GM23338 (cell line): ENCODE data around the gene EGFR.

Experiments used
- CREB1 ChIP-seq: fragments of 250-450 bp; sonication (Bioruptor Pico); IDR thresholded peaks from 2 replicates; pipeline ENCODE4 v1.5.0; 2020; ENCODE audit warnings: low read depth, mild to moderate bottlenecking, moderate library complexity
- EZH2 ChIP-seq: fragments of 200-600 bp; sonication (generic); IDR thresholded peaks from one replicate; pipeline ENCODE4 v1.8.0; 2017; ENCODE audit warnings: antibody characterized with exemption, mild to moderate bottlenecking, low read depth; ENCODE audit not compliant: unreplicated experiment
- EZH2phosphoT487 ChIP-seq: fragments of 200-600 bp; sonication (generic); IDR thresholded peaks from one replicate; pipeline ENCODE4 v1.8.1; 2018; ENCODE audit warnings: antibody characterized with exemption; ENCODE audit not compliant: unreplicated experiment
- JUNB ChIP-seq: IDR thresholded peaks from one replicate; pipeline ENCODE4 v1.6.1; 2016; ENCODE audit warnings: antibody characterized with exemption; ENCODE audit not compliant: unreplicated experiment
- POLR2AphosphoS5 ChIP-seq: IDR thresholded peaks from 2 replicates; pipeline ENCODE4 v1.6.1; 2016; ENCODE audit warnings: antibody characterized with exemption, low read depth
- ZNF114 ChIP-seq: fragments of 250-450 bp; sonication (Bioruptor Pico); IDR thresholded peaks from 2 replicates; pipeline ENCODE4 v1.5.0; 2020; ENCODE audit warnings: mild to moderate bottlenecking, moderate library complexity
- TF ChIP-seq, protein P1 (sequence below), 2 experiments: fragments of 200-600 bp in 1 of 2; sonication (generic) in 1 of 2; conservative IDR thresholded peaks; 2 replicates each; pipeline versions ENCODE4 v1.5.1 to v1.6.1; 2016 to 2017; ENCODE audit warnings: antibody characterized with exemption in 2 of 2, low read depth in 2 of 2, mild to moderate bottlenecking in 2 of 2, moderate library complexity in 1 of 2
- TF ChIP-seq, protein P2 (sequence below): IDR thresholded peaks from 2 replicates; pipeline ENCODE4 v1.6.1; 2016; ENCODE audit warnings: antibody characterized with exemption
- TF ChIP-seq, protein P3 (sequence below): fragments of 250-450 bp; sonication (Bioruptor Pico); IDR thresholded peaks from 2 replicates; pipeline ENCODE4 v1.5.0; 2020; ENCODE audit warnings: mild to moderate bottlenecking, moderate library complexity

DNA sequence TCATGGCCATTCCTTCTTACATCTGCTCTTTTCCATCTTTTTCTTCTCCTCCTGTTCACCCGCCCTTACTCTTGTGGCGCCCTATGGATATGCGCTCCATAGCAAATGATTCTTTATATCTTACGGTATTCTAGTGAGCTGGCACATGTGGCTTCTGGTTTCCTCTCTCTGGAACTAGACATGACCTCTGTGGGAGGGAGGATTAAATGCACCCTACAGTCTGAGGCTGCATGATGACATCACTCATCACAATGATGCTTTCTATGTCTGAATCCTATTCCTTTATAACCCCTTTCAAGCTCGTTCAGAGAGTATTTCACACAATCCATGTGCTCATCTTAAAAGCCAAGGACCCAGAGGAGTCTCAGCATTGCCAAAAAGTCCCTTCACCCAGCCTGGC is 153.3 kb downstream of the EGFR start:
- TF ChIP-seq POLR2AphosphoS5 = no peak
- TF ChIP-seq, protein P1, sequence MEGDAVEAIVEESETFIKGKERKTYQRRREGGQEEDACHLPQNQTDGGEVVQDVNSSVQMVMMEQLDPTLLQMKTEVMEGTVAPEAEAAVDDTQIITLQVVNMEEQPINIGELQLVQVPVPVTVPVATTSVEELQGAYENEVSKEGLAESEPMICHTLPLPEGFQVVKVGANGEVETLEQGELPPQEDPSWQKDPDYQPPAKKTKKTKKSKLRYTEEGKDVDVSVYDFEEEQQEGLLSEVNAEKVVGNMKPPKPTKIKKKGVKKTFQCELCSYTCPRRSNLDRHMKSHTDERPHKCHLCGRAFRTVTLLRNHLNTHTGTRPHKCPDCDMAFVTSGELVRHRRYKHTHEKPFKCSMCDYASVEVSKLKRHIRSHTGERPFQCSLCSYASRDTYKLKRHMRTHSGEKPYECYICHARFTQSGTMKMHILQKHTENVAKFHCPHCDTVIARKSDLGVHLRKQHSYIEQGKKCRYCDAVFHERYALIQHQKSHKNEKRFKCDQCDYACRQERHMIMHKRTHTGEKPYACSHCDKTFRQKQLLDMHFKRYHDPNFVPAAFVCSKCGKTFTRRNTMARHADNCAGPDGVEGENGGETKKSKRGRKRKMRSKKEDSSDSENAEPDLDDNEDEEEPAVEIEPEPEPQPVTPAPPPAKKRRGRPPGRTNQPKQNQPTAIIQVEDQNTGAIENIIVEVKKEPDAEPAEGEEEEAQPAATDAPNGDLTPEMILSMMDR (conservative IDR thresholded peaks at IDR 0.05; ENCODE audit: low read depth in 2 of 2) = no peak
- TF ChIP-seq EZH2 = no peak
- TF ChIP-seq JUNB = no peak
- no peak for TF ChIP-seq ZNF114 (CRISPR knock-in tag)
- TF ChIP-seq CREB1 = no peak
- TF ChIP-seq, protein P2, sequence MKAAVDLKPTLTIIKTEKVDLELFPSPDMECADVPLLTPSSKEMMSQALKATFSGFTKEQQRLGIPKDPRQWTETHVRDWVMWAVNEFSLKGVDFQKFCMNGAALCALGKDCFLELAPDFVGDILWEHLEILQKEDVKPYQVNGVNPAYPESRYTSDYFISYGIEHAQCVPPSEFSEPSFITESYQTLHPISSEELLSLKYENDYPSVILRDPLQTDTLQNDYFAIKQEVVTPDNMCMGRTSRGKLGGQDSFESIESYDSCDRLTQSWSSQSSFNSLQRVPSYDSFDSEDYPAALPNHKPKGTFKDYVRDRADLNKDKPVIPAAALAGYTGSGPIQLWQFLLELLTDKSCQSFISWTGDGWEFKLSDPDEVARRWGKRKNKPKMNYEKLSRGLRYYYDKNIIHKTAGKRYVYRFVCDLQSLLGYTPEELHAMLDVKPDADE = no peak
- TF ChIP-seq, protein P3, sequence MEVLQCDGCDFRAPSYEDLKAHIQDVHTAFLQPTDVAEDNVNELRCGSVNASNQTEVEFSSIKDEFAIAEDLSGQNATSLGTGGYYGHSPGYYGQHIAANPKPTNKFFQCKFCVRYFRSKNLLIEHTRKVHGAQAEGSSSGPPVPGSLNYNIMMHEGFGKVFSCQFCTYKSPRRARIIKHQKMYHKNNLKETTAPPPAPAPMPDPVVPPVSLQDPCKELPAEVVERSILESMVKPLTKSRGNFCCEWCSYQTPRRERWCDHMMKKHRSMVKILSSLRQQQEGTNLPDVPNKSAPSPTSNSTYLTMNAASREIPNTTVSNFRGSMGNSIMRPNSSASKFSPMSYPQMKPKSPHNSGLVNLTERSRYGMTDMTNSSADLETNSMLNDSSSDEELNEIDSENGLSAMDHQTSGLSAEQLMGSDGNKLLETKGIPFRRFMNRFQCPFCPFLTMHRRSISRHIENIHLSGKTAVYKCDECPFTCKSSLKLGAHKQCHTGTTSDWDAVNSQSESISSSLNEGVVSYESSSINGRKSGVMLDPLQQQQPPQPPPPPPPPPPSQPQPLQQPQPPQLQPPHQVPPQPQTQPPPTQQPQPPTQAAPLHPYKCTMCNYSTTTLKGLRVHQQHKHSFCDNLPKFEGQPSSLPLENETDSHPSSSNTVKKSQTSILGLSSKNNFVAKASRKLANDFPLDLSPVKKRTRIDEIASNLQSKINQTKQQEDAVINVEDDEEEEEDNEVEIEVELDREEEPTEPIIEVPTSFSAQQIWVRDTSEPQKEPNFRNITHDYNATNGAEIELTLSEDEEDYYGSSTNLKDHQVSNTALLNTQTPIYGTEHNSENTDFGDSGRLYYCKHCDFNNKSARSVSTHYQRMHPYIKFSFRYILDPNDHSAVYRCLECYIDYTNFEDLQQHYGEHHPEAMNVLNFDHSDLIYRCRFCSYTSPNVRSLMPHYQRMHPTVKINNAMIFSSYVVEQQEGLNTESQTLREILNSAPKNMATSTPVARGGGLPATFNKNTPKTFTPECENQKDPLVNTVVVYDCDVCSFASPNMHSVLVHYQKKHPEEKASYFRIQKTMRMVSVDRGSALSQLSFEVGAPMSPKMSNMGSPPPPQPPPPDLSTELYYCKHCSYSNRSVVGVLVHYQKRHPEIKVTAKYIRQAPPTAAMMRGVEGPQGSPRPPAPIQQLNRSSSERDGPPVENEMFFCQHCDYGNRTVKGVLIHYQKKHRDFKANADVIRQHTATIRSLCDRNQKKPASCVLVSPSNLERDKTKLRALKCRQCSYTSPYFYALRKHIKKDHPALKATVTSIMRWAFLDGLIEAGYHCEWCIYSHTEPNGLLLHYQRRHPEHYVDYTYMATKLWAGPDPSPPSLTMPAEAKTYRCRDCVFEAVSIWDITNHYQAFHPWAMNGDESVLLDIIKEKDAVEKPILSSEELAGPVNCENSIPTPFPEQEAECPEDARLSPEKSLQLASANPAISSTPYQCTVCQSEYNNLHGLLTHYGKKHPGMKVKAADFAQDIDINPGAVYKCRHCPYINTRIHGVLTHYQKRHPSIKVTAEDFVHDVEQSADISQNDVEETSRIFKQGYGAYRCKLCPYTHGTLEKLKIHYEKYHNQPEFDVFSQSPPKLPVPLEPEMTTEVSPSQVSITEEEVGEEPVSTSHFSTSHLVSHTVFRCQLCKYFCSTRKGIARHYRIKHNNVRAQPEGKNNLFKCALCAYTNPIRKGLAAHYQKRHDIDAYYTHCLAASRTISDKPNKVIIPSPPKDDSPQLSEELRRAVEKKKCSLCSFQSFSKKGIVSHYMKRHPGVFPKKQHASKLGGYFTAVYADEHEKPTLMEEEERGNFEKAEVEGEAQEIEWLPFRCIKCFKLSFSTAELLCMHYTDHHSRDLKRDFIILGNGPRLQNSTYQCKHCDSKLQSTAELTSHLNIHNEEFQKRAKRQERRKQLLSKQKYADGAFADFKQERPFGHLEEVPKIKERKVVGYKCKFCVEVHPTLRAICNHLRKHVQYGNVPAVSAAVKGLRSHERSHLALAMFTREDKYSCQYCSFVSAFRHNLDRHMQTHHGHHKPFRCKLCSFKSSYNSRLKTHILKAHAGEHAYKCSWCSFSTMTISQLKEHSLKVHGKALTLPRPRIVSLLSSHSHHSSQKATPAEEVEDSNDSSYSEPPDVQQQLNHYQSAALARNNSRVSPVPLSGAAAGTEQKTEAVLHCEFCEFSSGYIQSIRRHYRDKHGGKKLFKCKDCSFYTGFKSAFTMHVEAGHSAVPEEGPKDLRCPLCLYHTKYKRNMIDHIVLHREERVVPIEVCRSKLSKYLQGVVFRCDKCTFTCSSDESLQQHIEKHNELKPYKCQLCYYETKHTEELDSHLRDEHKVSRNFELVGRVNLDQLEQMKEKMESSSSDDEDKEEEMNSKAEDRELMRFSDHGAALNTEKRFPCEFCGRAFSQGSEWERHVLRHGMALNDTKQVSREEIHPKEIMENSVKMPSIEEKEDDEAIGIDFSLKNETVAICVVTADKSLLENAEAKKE (CRISPR knock-in tag) = no peak
- TF ChIP-seq EZH2phosphoT487 = no peak
